GM23338 (cell line): ENCODE measurements around the gene UNC5B. TPM values are rescaled to one million over a fixed set of nuclear protein-coding genes. Genes with fewer than 3 reads are reported as not detected.

ENCODE experiments used
- ATAC-seq: fragments of 200-7000 bp; cut with Tn5 transposase; 3 replicates; pipeline ENCODE4 v1.9.1; 2020
- DNase-seq: peaks from one replicate; pipeline ENCODE4 v3.0.0-alpha.2; 2015; ENCODE audit warnings: low spot score
- H2AFZ ChIP-seq: fragments of 200-600 bp; sonication (generic); 2 replicates; pipeline ENCODE4 v1.8.0; 2016; ENCODE audit warnings: antibody characterized with exemption, mild to moderate bottlenecking, moderate library complexity
- H3F3A ChIP-seq: fragments of 200-600 bp; sonication (generic); replicated peaks from 2 replicates; pipeline ENCODE4 v1.8.0; 2017; ENCODE audit warnings: antibody characterized with exemption, mixed run types, low read depth
- H3K27ac ChIP-seq: fragments of 200-600 bp; sonication (generic); 2 replicates; pipeline ENCODE4 v1.6.1; 2016; ENCODE audit warnings: low read depth
- H3K27me3 ChIP-seq: fragments of 200-600 bp; sonication (generic); 2 replicates; pipeline ENCODE4 v1.8.0; 2016; ENCODE audit warnings: mild to moderate bottlenecking, mixed run types, moderate library complexity; ENCODE audit not compliant: insufficient read depth
- H3K36me3 ChIP-seq: fragments of 200-600 bp; sonication (generic); 2 replicates; pipeline ENCODE4 v1.8.0; 2016; ENCODE audit warnings: mild to moderate bottlenecking; ENCODE audit not compliant: insufficient read depth
- H3K4me1 ChIP-seq: fragments of 200-600 bp; sonication (generic); 2 replicates; pipeline ENCODE4 v1.8.0; 2016; ENCODE audit warnings: mild to moderate bottlenecking, moderate library complexity; ENCODE audit not compliant: insufficient read depth
- H3K4me2 ChIP-seq: fragments of 200-600 bp; sonication (generic); 2 replicates; pipeline ENCODE4 v1.7.1; 2017; ENCODE audit warnings: mixed run types
- H3K4me3 ChIP-seq: fragments of 200-600 bp; sonication (generic); 2 replicates; pipeline ENCODE4 v1.6.1; 2016; ENCODE audit warnings: mixed run types
- H3K79me2 ChIP-seq: fragments of 200-600 bp; sonication (generic); replicated peaks from 2 replicates; pipeline ENCODE4 v1.8.0; 2017; ENCODE audit warnings: mild to moderate bottlenecking; ENCODE audit not compliant: insufficient read depth
- H3K9me2 ChIP-seq: fragments of 200-600 bp; sonication (generic); 2 replicates; pipeline ENCODE4 v1.8.0; 2017; ENCODE audit not compliant: insufficient read depth
- H4K20me1 ChIP-seq: fragments of 200-600 bp; sonication (generic); replicated peaks from 2 replicates; pipeline ENCODE4 v1.8.0; 2017; ENCODE audit warnings: mild to moderate bottlenecking; ENCODE audit not compliant: insufficient read depth
- H3K27ac Mint-ChIP-seq: 2 replicates; pipeline ENCODE4 v1.8.0; 2020; ENCODE audit warnings: inconsistent platforms, mild to moderate bottlenecking, moderate library complexity, mixed read lengths
- H3K27me3 Mint-ChIP-seq: 3 replicates; pipeline ENCODE4 v1.8.0; 2022; ENCODE audit warnings: low read depth, mild to moderate bottlenecking, moderate library complexity, mixed read lengths, inconsistent platforms; ENCODE audit not compliant: insufficient read depth, poor library complexity
- H3K36me3 Mint-ChIP-seq: 3 replicates; pipeline ENCODE4 v1.8.0; 2021; ENCODE audit warnings: low read depth, mild to moderate bottlenecking, inconsistent platforms, moderate library complexity, mixed read lengths
- H3K4me1 Mint-ChIP-seq: 3 replicates; pipeline ENCODE4 v1.8.0; 2020; ENCODE audit warnings: mild to moderate bottlenecking, inconsistent platforms, mixed read lengths
- H3K4me3 Mint-ChIP-seq: 3 replicates; pipeline ENCODE4 v1.8.0; 2021; ENCODE audit warnings: moderate library complexity, mild to moderate bottlenecking, inconsistent platforms, mixed read lengths
- H3K9me3 Mint-ChIP-seq: 3 replicates; pipeline ENCODE4 v1.8.0; 2020; ENCODE audit warnings: moderate library complexity, mild to moderate bottlenecking, inconsistent platforms, mixed read lengths
- CREB1 ChIP-seq: fragments of 250-450 bp; sonication (Bioruptor Pico); IDR thresholded peaks from 2 replicates; pipeline ENCODE4 v1.5.0; 2020; ENCODE audit warnings: low read depth, mild to moderate bottlenecking, moderate library complexity
- EZH2 ChIP-seq: fragments of 200-600 bp; sonication (generic); IDR thresholded peaks from one replicate; pipeline ENCODE4 v1.8.0; 2017; ENCODE audit warnings: antibody characterized with exemption, mild to moderate bottlenecking, low read depth; ENCODE audit not compliant: unreplicated experiment
- EZH2phosphoT487 ChIP-seq: fragments of 200-600 bp; sonication (generic); IDR thresholded peaks from one replicate; pipeline ENCODE4 v1.8.1; 2018; ENCODE audit warnings: antibody characterized with exemption; ENCODE audit not compliant: unreplicated experiment
- JUNB ChIP-seq: IDR thresholded peaks from one replicate; pipeline ENCODE4 v1.6.1; 2016; ENCODE audit warnings: antibody characterized with exemption; ENCODE audit not compliant: unreplicated experiment
- NANOG ChIP-seq: IDR thresholded peaks from 2 replicates; pipeline ENCODE4 v1.6.1; 2016; ENCODE audit warnings: antibody characterized with exemption, borderline replicate concordance
- POLR2AphosphoS5 ChIP-seq: IDR thresholded peaks from 2 replicates; pipeline ENCODE4 v1.6.1; 2016; ENCODE audit warnings: antibody characterized with exemption, low read depth
- STAT1 ChIP-seq: IDR thresholded peaks from one replicate; pipeline ENCODE4 v1.6.1; 2016; ENCODE audit warnings: antibody characterized with exemption; ENCODE audit not compliant: unreplicated experiment
- ZNF331 ChIP-seq: fragments of 250-450 bp; sonication (Bioruptor Pico); IDR thresholded peaks from 2 replicates; pipeline ENCODE4 v1.5.0; 2020; ENCODE audit warnings: low read depth, mild to moderate bottlenecking, moderate library complexity
- polyA plus RNA-seq: library from polyadenylated mRNA; unstranded; fragments of >200 nt; fragmentation: Nextera tagmentation; extraction: Ambion mirVana; gene quantifications from 2 replicates; pipeline ENCODE4 v1.2.1, GENCODE V29; 2016
- total RNA-seq: library from RNA; depleted of rRNA; stranded (reverse); fragments of >200 nt; shearing (Covaris generic); gene quantifications from 2 replicates; pipeline ENCODE4 v1.2.3, GENCODE V29; 2014
- TF ChIP-seq, protein P1 (sequence below): IDR thresholded peaks from one replicate; pipeline ENCODE4 v1.6.1; 2018; ENCODE audit warnings: antibody characterized with exemption; ENCODE audit not compliant: unreplicated experiment
- TF ChIP-seq, protein P2 (sequence below), 2 experiments: fragments of 200-600 bp in 1 of 2; sonication (generic) in 1 of 2; conservative IDR thresholded peaks; 2 replicates each; pipeline versions ENCODE4 v1.5.1 to v1.6.1; 2016 to 2017; ENCODE audit warnings: antibody characterized with exemption in 2 of 2, low read depth in 2 of 2, mild to moderate bottlenecking in 2 of 2, moderate library complexity in 1 of 2
- TF ChIP-seq, protein P3 (sequence below): fragments of 250-450 bp; sonication (Bioruptor Pico); IDR thresholded peaks from 2 replicates; pipeline ENCODE4 v1.5.0; 2020; ENCODE audit warnings: mild to moderate bottlenecking, moderate library complexity

Gene UNC5B
- total and polyA plus RNA-seq, 2 experiments from 2014 or later, result 8.0 to 31.2 TPM

DNA sequence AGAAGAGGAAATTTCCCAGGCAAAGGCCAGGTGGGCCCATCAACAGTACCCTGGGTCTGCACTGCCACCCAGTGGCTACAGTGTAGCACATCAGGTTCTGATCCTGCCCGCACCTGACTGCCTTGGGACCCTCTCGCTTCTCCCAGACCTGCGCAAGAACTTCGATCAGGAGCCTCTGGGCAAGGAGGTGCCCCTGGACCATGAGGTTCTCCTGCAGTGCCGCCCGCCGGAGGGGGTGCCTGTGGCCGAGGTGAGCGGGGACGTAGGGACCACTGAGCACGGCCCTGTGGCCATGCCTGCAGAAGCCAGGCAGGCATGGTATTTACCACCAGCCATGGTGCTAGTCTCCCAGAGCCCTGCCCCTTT is 72.8 kb downstream of the UNC5B start (continued):
- TF ChIP-seq, protein P1, sequence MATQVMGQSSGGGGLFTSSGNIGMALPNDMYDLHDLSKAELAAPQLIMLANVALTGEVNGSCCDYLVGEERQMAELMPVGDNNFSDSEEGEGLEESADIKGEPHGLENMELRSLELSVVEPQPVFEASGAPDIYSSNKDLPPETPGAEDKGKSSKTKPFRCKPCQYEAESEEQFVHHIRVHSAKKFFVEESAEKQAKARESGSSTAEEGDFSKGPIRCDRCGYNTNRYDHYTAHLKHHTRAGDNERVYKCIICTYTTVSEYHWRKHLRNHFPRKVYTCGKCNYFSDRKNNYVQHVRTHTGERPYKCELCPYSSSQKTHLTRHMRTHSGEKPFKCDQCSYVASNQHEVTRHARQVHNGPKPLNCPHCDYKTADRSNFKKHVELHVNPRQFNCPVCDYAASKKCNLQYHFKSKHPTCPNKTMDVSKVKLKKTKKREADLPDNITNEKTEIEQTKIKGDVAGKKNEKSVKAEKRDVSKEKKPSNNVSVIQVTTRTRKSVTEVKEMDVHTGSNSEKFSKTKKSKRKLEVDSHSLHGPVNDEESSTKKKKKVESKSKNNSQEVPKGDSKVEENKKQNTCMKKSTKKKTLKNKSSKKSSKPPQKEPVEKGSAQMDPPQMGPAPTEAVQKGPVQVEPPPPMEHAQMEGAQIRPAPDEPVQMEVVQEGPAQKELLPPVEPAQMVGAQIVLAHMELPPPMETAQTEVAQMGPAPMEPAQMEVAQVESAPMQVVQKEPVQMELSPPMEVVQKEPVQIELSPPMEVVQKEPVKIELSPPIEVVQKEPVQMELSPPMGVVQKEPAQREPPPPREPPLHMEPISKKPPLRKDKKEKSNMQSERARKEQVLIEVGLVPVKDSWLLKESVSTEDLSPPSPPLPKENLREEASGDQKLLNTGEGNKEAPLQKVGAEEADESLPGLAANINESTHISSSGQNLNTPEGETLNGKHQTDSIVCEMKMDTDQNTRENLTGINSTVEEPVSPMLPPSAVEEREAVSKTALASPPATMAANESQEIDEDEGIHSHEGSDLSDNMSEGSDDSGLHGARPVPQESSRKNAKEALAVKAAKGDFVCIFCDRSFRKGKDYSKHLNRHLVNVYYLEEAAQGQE, result no peak

DNA sequence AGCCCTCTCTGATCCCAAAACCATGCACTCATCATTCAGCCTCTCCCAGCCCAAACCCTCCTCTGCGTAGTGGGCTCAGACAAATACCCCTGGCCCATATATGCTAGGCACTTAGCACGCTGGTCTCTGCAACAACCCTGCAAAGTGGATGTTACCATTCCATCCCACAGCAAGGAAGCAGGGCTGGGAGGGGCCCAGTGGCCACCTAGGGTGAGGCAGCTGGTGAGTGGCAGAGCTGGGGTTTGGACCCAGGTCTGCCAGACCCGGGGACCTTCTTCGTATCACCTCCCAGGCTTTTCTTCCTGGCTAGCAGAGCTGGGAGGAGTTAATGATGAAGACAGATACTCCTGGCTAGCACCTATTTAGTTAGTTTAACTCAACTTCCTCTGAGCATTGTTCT is 73.6 kb downstream of the UNC5B start:
- Mint-ChIP-seq H3K4me1 (peaks cover under 1% of the 10 kb centered on the region; the same call in 2 of the 3 replicates), H3K36me3 (peaks cover 43% of the 10 kb centered on the region), H3K4me3 (no peak overlapping the region; the same call in 2 of the 3 replicates), H3K27me3 (peaks cover 4% of the 10 kb centered on the region), H3K27ac (no peak overlapping the region), H3K9me3 (no peaks in the 10 kb centered on the region)
- Histone ChIP-seq H4K20me1 (no peaks in the 10 kb centered on the region), H3K4me2 (no peak overlapping the region), H3F3A (no peaks in the 10 kb centered on the region), H3K27me3 (no peaks in the 10 kb centered on the region), H3K36me3 (peaks cover 4% of the 10 kb centered on the region), H3K9me2 (no peaks in the 10 kb centered on the region), H3K4me1 (no peaks in the 10 kb centered on the region), H3K4me3 (no peak overlapping the region), H2AFZ (no peak overlapping the region), H3K27ac (no peak overlapping the region), H3K79me2 (no peaks in the 10 kb centered on the region)
- no peak for ATAC-seq
- DNase-seq, result no peak
- TF ChIP-seq, protein P1, result no peak
- TF ChIP-seq CREB1 (CRISPR knock-in tag), result no peak
- no peak for TF ChIP-seq ZNF331 (CRISPR knock-in tag)
- no peak for TF ChIP-seq POLR2AphosphoS5
- TF ChIP-seq, protein P2, sequence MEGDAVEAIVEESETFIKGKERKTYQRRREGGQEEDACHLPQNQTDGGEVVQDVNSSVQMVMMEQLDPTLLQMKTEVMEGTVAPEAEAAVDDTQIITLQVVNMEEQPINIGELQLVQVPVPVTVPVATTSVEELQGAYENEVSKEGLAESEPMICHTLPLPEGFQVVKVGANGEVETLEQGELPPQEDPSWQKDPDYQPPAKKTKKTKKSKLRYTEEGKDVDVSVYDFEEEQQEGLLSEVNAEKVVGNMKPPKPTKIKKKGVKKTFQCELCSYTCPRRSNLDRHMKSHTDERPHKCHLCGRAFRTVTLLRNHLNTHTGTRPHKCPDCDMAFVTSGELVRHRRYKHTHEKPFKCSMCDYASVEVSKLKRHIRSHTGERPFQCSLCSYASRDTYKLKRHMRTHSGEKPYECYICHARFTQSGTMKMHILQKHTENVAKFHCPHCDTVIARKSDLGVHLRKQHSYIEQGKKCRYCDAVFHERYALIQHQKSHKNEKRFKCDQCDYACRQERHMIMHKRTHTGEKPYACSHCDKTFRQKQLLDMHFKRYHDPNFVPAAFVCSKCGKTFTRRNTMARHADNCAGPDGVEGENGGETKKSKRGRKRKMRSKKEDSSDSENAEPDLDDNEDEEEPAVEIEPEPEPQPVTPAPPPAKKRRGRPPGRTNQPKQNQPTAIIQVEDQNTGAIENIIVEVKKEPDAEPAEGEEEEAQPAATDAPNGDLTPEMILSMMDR (conservative IDR thresholded peaks at IDR 0.05; ENCODE audit: low read depth in 2 of 2), result no peak
- no peak for TF ChIP-seq EZH2phosphoT487
- no peak for TF ChIP-seq STAT1
- no peak for TF ChIP-seq JUNB
- no peak for TF ChIP-seq EZH2
- no peak for TF ChIP-seq NANOG
- TF ChIP-seq, protein P3, sequence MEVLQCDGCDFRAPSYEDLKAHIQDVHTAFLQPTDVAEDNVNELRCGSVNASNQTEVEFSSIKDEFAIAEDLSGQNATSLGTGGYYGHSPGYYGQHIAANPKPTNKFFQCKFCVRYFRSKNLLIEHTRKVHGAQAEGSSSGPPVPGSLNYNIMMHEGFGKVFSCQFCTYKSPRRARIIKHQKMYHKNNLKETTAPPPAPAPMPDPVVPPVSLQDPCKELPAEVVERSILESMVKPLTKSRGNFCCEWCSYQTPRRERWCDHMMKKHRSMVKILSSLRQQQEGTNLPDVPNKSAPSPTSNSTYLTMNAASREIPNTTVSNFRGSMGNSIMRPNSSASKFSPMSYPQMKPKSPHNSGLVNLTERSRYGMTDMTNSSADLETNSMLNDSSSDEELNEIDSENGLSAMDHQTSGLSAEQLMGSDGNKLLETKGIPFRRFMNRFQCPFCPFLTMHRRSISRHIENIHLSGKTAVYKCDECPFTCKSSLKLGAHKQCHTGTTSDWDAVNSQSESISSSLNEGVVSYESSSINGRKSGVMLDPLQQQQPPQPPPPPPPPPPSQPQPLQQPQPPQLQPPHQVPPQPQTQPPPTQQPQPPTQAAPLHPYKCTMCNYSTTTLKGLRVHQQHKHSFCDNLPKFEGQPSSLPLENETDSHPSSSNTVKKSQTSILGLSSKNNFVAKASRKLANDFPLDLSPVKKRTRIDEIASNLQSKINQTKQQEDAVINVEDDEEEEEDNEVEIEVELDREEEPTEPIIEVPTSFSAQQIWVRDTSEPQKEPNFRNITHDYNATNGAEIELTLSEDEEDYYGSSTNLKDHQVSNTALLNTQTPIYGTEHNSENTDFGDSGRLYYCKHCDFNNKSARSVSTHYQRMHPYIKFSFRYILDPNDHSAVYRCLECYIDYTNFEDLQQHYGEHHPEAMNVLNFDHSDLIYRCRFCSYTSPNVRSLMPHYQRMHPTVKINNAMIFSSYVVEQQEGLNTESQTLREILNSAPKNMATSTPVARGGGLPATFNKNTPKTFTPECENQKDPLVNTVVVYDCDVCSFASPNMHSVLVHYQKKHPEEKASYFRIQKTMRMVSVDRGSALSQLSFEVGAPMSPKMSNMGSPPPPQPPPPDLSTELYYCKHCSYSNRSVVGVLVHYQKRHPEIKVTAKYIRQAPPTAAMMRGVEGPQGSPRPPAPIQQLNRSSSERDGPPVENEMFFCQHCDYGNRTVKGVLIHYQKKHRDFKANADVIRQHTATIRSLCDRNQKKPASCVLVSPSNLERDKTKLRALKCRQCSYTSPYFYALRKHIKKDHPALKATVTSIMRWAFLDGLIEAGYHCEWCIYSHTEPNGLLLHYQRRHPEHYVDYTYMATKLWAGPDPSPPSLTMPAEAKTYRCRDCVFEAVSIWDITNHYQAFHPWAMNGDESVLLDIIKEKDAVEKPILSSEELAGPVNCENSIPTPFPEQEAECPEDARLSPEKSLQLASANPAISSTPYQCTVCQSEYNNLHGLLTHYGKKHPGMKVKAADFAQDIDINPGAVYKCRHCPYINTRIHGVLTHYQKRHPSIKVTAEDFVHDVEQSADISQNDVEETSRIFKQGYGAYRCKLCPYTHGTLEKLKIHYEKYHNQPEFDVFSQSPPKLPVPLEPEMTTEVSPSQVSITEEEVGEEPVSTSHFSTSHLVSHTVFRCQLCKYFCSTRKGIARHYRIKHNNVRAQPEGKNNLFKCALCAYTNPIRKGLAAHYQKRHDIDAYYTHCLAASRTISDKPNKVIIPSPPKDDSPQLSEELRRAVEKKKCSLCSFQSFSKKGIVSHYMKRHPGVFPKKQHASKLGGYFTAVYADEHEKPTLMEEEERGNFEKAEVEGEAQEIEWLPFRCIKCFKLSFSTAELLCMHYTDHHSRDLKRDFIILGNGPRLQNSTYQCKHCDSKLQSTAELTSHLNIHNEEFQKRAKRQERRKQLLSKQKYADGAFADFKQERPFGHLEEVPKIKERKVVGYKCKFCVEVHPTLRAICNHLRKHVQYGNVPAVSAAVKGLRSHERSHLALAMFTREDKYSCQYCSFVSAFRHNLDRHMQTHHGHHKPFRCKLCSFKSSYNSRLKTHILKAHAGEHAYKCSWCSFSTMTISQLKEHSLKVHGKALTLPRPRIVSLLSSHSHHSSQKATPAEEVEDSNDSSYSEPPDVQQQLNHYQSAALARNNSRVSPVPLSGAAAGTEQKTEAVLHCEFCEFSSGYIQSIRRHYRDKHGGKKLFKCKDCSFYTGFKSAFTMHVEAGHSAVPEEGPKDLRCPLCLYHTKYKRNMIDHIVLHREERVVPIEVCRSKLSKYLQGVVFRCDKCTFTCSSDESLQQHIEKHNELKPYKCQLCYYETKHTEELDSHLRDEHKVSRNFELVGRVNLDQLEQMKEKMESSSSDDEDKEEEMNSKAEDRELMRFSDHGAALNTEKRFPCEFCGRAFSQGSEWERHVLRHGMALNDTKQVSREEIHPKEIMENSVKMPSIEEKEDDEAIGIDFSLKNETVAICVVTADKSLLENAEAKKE (CRISPR knock-in tag), result no peak
